GM19455 (cell line): ENCODE measurements around the gene MTUS2.

Source experiments
- ATAC-seq: cut with Tn5 transposase; IDR thresholded peaks from one replicate; pipeline ENCODE4 v1.9.1; 2021; ENCODE audit not compliant: unreplicated experiment

MTUS2 gene

GRCh38 chr13:29515372-29515771 is 695.2 kb downstream of the MTUS2 start:
- ATAC-seq, result no peak

- no peak for ATAC-seq
Observed at GRCh38 chr13:29516012-29516411, 695.9 kb downstream of the MTUS2 start.

- ATAC-seq, result no peak
Observed at GRCh38 chr13:29516880-29517279, 696.7 kb downstream of the MTUS2 start.

GRCh38 chr13:29519921-29520320 is 699.8 kb downstream of the MTUS2 start:
- no peak for ATAC-seq

GRCh38 chr13:29520671-29521070 is 700.5 kb downstream of the MTUS2 start:
- no peak for ATAC-seq

- ATAC-seq, result no peak
Observed at GRCh38 chr13:29521336-29521735, 701.2 kb downstream of the MTUS2 start.

GRCh38 chr13:29522044-29522685 is 702.0 kb downstream of the MTUS2 start:
- no peak for ATAC-seq

- no peak for ATAC-seq
Observed at GRCh38 chr13:29523199-29523961, 703.2 kb downstream of the MTUS2 start.

- ATAC-seq, result no peak
Observed at GRCh38 chr13:29524176-29524575, 704.0 kb downstream of the MTUS2 start.

GRCh38 chr13:29524641-29525040 is 704.5 kb downstream of the MTUS2 start:
- no peak for ATAC-seq

GRCh38 chr13:29525757-29526156 is 705.6 kb downstream of the MTUS2 start:
- ATAC-seq, result no peak

GRCh38 chr13:29526741-29527140 is 706.6 kb downstream of the MTUS2 start:
- no peak for ATAC-seq

GRCh38 chr13:29527511-29527910 is 707.4 kb downstream of the MTUS2 start:
- no peak for ATAC-seq

- ATAC-seq, result no peak
Observed at GRCh38 chr13:29527916-29528315, 707.8 kb downstream of the MTUS2 start.

GRCh38 chr13:29529754-29530153 is 709.6 kb downstream of the MTUS2 start:
- no peak for ATAC-seq

GRCh38 chr13:29530901-29531300 is 710.8 kb downstream of the MTUS2 start:
- no peak for ATAC-seq

- ATAC-seq, result no peak
Observed at GRCh38 chr13:29532116-29532515, 712.0 kb downstream of the MTUS2 start.

GRCh38 chr13:29532821-29533220 is 712.7 kb downstream of the MTUS2 start:
- ATAC-seq, result no peak

GRCh38 chr13:29534083-29534482 is 713.9 kb downstream of the MTUS2 start:
- ATAC-seq, result no peak

- no peak for ATAC-seq
Observed at GRCh38 chr13:29535663-29536655, 715.8 kb downstream of the MTUS2 start.

- ATAC-seq, result no peak
Observed at GRCh38 chr13:29536853-29537252, 716.7 kb downstream of the MTUS2 start.
